BE2C (cell line): ENCODE results near the gene TIMM22.
"Not testable (repeated sequence)": the region's sequence is repeated elsewhere in the genome, so short reads cannot be mapped to it uniquely, and the experiment has no call there.

ENCODE experiments used
- DNase-seq: peaks from one replicate; pipeline ENCODE4 v3.0.0-alpha.2; 2020
- H3K27me3 ChIP-seq: fragments of 250-450 bp; sonication (Bioruptor Pico); 2 replicates; pipeline ENCODE4 v1.5.1; 2020; ENCODE audit warnings: mild to moderate bottlenecking
- H3K36me3 ChIP-seq: fragments of 250-450 bp; sonication (Bioruptor Pico); 2 replicates; pipeline ENCODE4 v1.5.1; 2020; ENCODE audit warnings: mild to moderate bottlenecking
- H3K4me1 ChIP-seq: fragments of 250-450 bp; sonication (Bioruptor Pico); 2 replicates; pipeline ENCODE4 v1.5.1; 2020
- H3K4me3 ChIP-seq: 2 replicates; pipeline ENCODE4 v1.5.1; 2011; ENCODE audit warnings: low read depth, low read length
- H3K9me3 ChIP-seq: fragments of 250-450 bp; sonication (Bioruptor Pico); 2 replicates; pipeline ENCODE4 v1.5.1; 2020
- TF ChIP-seq, protein P1 (sequence below): IDR thresholded peaks from 2 replicates; pipeline ENCODE4 v1.5.1; 2012; ENCODE audit warnings: mild to moderate bottlenecking, low read depth, low read length

The TIMM22 gene

GRCh38 chr17:970364-970763, 26.6 kb upstream of the TIMM22 start:
- Histone ChIP-seq H3K4me1 (no peaks in the 10 kb centered on the region), H3K9me3 (no peaks in the 10 kb centered on the region), H3K27me3 (peaks cover 66% of the 10 kb centered on the region), H3K4me3 (no peak overlapping the region), H3K36me3 (no peaks in the 10 kb centered on the region)
- TF ChIP-seq, protein P1, sequence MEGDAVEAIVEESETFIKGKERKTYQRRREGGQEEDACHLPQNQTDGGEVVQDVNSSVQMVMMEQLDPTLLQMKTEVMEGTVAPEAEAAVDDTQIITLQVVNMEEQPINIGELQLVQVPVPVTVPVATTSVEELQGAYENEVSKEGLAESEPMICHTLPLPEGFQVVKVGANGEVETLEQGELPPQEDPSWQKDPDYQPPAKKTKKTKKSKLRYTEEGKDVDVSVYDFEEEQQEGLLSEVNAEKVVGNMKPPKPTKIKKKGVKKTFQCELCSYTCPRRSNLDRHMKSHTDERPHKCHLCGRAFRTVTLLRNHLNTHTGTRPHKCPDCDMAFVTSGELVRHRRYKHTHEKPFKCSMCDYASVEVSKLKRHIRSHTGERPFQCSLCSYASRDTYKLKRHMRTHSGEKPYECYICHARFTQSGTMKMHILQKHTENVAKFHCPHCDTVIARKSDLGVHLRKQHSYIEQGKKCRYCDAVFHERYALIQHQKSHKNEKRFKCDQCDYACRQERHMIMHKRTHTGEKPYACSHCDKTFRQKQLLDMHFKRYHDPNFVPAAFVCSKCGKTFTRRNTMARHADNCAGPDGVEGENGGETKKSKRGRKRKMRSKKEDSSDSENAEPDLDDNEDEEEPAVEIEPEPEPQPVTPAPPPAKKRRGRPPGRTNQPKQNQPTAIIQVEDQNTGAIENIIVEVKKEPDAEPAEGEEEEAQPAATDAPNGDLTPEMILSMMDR, result no peak
- no peak for DNase-seq

- H3K4me1 ChIP-seq, DNase-seq, H3K36me3 ChIP-seq, H3K4me3 ChIP-seq, H3K9me3 ChIP-seq: not testable (repeated sequence)
- peaks cover 76% of the 10 kb centered on the region for H3K27me3 ChIP-seq
These were observed 25.1 kb upstream of the TIMM22 start for GRCh38 chr17:971861-972260.

- no peak overlapping the region for H3K4me3 ChIP-seq
- H3K9me3 ChIP-seq, result no peaks in the 10 kb centered on the region
- TF ChIP-seq, protein P1, result no peak
- H3K36me3 ChIP-seq, result no peaks in the 10 kb centered on the region
- no peak for DNase-seq
- H3K27me3 ChIP-seq, result peaks cover 83% of the 10 kb centered on the region
- no peaks in the 10 kb centered on the region for H3K4me1 ChIP-seq
These were observed 23.9 kb upstream of the TIMM22 start for GRCh38 chr17:973053-973452.

DNA sequence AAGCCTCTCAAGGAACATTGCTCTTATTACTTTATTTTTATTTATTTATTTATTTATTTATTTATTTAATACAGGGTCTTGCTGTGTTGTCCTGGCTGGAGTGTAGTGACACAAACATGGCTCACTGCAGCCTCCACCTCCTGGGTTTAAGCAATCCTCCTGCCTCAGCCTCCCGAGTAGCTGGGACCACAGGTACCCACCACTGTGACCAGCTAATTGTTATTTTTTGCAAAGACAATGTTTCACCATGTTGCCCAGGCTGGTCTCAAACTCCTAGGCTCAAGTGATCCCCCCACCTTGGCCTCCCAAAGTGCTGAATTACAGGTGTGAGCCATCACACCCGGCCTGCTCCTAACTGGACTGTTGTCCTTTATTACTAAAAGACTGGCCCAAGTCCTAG, 22.2 kb upstream of the TIMM22 start:
- peaks cover 74% of the 10 kb centered on the region for H3K27me3 ChIP-seq
- H3K4me3 ChIP-seq, DNase-seq, H3K4me1 ChIP-seq, H3K9me3 ChIP-seq, H3K36me3 ChIP-seq: not testable (repeated sequence)

DNA sequence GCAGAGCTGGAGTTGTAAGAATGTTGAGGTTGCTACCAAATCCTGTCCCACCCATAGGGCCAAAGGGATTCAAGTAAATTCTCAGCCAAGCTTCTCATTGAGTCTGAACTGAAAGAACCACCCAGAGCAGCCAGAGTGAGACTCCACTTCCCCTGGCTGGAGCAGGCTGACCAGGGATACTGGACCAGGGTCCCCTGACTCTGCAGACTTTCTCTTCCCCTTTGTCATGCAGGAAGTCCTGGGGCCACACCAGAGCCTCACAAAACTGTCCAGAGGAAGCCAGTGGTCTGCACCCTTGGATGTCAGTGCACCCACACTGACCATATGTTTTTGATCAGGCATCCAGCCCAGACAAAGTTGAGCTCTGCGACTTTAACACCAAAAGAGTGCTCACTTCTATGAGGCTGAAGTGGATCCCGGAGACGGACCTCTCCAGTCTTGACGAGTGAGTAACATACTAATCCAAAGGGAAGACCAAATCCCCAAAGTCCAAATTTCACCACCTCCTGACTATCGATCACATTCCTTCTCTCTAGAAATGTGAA, 21.5 kb upstream of the TIMM22 start:
- TF ChIP-seq, protein P1, result no peak
- H3K36me3 ChIP-seq, result no peaks in the 10 kb centered on the region
- H3K9me3 ChIP-seq, result no peaks in the 10 kb centered on the region
- no peaks in the 10 kb centered on the region for H3K4me1 ChIP-seq
- peaks cover 67% of the 10 kb centered on the region for H3K27me3 ChIP-seq
- no peak for DNase-seq
- H3K4me3 ChIP-seq, result no peak overlapping the region

DNA sequence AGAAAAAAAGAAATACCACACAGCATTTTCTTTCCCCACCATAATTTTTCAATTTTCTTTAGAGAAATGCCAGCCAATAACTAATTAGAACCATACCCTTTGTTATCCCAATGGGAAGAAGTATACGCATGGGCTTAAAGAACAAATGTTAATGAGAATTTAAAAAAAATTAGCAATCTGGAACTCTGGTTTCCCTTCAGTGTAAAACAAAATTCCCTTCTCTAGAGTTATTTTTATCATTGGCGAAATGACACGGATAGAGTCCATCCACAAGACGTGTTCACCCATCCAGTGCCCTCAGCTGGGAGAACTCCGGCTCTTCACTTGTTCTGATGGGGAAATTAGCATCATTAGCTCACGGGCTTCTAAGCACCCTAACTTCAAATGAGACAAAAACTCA, 20.6 kb upstream of the TIMM22 start:
- H3K36me3 ChIP-seq, result no peaks in the 10 kb centered on the region
- no peaks in the 10 kb centered on the region for H3K4me1 ChIP-seq
- DNase-seq, result no peak
- H3K4me3 ChIP-seq, result no peak overlapping the region
- H3K27me3 ChIP-seq, result peaks cover 59% of the 10 kb centered on the region
- H3K9me3 ChIP-seq, result no peaks in the 10 kb centered on the region
- TF ChIP-seq, protein P1, result no peak

DNA sequence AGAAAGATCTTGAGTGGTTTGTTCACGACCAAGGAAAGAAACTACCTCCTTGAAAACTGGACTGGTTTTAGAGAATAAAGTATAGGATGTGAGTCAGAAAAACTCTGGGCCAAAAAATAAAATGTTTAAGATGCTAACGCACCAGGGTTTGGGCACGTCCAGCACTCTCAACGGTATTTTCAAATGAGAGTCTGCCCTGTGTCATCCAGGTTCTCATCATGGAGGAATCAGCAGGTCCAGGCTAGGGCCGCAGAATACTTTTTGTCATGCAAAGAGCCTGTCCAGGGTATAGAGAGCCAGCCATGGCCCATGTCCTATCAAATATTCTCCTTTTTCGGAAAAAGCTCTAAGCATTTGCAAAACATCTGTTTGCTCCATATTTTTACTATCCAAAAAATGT, 19.8 kb upstream of the TIMM22 start:
- no peak for DNase-seq
- Histone ChIP-seq H3K27me3 (peaks cover 50% of the 10 kb centered on the region), H3K36me3 (no peaks in the 10 kb centered on the region), H3K4me3 (no peak overlapping the region), H3K4me1 (no peaks in the 10 kb centered on the region), H3K9me3 (no peaks in the 10 kb centered on the region)
- TF ChIP-seq, protein P1, result no peak
